Activated CD8-positive, alpha-beta T cell treated with anti-CD3 and anti-CD28 coated beads for 36 hours (primary cell): ENCODE results near the gene MICALL2. TPM values are rescaled to one million over a fixed set of nuclear protein-coding genes. Genes with fewer than 3 reads are reported as not detected.

Experiments
- ATAC-seq: fragments of 200-7000 bp; cut with Tn5 transposase; one replicate; pipeline ENCODE4 v1.10.0; 2021; ENCODE audit warnings: mild to moderate bottlenecking, moderate library complexity
- CTCF ChIA-PET: fragments of 350-600 bp; sonication (Branson Sonifier 250); formaldehyde crosslinking; loops from one replicate; lab custom pipeline; 2021; ENCODE audit warnings: antibody characterized with exemption; lab: Charles Lee
- POLR2A ChIA-PET: fragments of 350-600 bp; sonication (Branson Sonifier 250); formaldehyde crosslinking; loops from one replicate; lab custom pipeline; 2021; ENCODE audit warnings: antibody characterized with exemption; lab: Charles Lee
- DNase-seq: peaks from one replicate; pipeline ENCODE4 v3.0.0-alpha.2; 2020
- H3K27ac Mint-ChIP-seq: one replicate; pipeline ENCODE4 v1.8.0; 2021; ENCODE audit warnings: mild to moderate bottlenecking, mixed read lengths
- H3K27me3 Mint-ChIP-seq: one replicate; pipeline ENCODE4 v1.8.0; 2021; ENCODE audit warnings: mixed read lengths
- H3K36me3 Mint-ChIP-seq: one replicate; pipeline ENCODE4 v1.8.0; 2021; ENCODE audit warnings: low read depth, mixed read lengths
- H3K4me1 Mint-ChIP-seq: one replicate; pipeline ENCODE4 v1.8.0; 2021; ENCODE audit warnings: low read depth, mixed read lengths
- H3K4me3 Mint-ChIP-seq: one replicate; pipeline ENCODE4 v1.8.0; 2021; ENCODE audit warnings: mild to moderate bottlenecking, moderate library complexity, mixed read lengths
- H3K9me3 Mint-ChIP-seq: one replicate; pipeline ENCODE4 v1.8.0; 2021; ENCODE audit warnings: mixed read lengths
- intact Hi-C: fragments of 100-400 bp; cut with micrococcal nuclease; formaldehyde crosslinking; loops from one replicate; pipeline ENCODE4 v1.10.0; 2022
- total RNA-seq, 2 experiments: library from RNA; stranded (reverse); gene quantifications; one replicate each; pipeline ENCODE4 v1.2.3, GENCODE V29; 2021
- TF ChIP-seq, protein P1 (sequence below): fragments of 200-600 bp; IDR thresholded peaks from one replicate; pipeline ENCODE4 v1.8.0; 2022; ENCODE audit warnings: antibody characterized with exemption, mild to moderate bottlenecking

MICALL2 gene
- total RNA-seq, 2 experiments from 2014 or later, result 3.0 to 4.2 TPM

- Mint-ChIP-seq H3K4me1 (peaks cover 13% of the 10 kb centered on the region), H3K36me3 (no peaks in the 10 kb centered on the region), H3K27ac (no peak overlapping the region), H3K27me3 (peaks cover 5% of the 10 kb centered on the region), H3K9me3 (no peaks in the 10 kb centered on the region), H3K4me3 (no peak overlapping the region)
- ChIA-PET POLR2A (no interaction called here), CTCF (interaction anchor here (0.6 to 2.1 kb wide), 8 partner anchors 9 to 220 kb away, joined by 3 to 14 read pairs (median 4); no protein-coding TSS in a partner anchor)
- intact Hi-C loops, result loop anchor here (5.0 kb wide), 1 partner anchor 185 kb away; no protein-coding TSS in a partner anchor
- TF ChIP-seq, protein P1, sequence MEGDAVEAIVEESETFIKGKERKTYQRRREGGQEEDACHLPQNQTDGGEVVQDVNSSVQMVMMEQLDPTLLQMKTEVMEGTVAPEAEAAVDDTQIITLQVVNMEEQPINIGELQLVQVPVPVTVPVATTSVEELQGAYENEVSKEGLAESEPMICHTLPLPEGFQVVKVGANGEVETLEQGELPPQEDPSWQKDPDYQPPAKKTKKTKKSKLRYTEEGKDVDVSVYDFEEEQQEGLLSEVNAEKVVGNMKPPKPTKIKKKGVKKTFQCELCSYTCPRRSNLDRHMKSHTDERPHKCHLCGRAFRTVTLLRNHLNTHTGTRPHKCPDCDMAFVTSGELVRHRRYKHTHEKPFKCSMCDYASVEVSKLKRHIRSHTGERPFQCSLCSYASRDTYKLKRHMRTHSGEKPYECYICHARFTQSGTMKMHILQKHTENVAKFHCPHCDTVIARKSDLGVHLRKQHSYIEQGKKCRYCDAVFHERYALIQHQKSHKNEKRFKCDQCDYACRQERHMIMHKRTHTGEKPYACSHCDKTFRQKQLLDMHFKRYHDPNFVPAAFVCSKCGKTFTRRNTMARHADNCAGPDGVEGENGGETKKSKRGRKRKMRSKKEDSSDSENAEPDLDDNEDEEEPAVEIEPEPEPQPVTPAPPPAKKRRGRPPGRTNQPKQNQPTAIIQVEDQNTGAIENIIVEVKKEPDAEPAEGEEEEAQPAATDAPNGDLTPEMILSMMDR, result peak; percentile 87
- DNase-seq (peak; percentile 95), ATAC-seq (peak; percentile 91)
Measured at GRCh38 chr7:1412322-1413261, 46.7 kb downstream of the MICALL2 start.

DNA sequence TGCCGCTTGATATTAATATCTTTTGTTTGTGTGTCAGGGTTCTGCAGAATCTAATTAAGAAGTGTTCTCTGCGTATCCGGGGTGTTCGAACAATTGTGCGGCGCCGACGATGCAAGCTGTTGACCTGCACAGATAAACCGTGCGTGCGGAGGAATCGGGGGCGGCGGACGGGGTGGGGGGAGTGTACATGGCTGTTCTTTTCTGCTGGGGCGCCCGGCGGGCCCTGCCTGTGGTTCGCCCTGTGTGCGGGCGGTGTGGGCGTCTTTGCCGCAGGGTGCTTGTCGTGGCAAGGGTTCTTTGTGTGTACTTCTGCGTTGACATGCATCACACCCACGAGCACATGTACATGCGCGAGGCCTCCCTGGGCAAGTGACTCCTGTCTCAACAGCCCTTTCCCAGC lies 47.9 kb downstream of the MICALL2 start:
- H3K27ac Mint-ChIP-seq, result no peak overlapping the region
- H3K4me3 Mint-ChIP-seq, result no peak overlapping the region
- TF ChIP-seq, protein P1, result no peak

DNA sequence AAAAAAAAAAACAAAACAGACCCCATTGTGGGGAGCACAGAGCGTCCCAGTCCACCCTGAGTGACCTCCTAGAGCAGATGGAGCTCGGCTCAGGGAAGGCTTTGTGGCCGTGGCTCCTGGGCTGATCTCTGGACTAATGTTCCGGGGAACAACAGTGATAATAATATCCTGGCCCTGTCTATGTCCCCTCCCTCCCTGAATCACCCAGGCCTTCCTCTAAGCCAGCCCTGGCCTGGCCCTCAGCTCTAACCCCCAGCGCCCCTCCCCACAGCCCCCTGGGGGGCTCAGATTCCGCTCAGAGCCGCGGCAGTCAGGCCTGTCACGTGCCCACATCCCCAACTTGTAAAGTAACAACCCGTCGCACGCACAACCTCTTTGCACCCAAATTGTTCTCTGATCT lies 48.3 kb downstream of the MICALL2 start:
- intact Hi-C loops, result loop anchor here (5.0 kb wide), 1 partner anchor 184 kb away; no protein-coding TSS in a partner anchor

More for the DNA sequence above, 47.9 kb downstream of the MICALL2 start:
- ChIA-PET CTCF (no interaction called here), POLR2A (no interaction called here)
- peaks cover 4% of the 10 kb centered on the region for H3K27me3 Mint-ChIP-seq
- intact Hi-C loops, result loop anchor here (5.0 kb wide), 1 partner anchor 184 kb away; no protein-coding TSS in a partner anchor
- no peak for DNase-seq
- no peak for ATAC-seq
- H3K36me3 Mint-ChIP-seq, result no peaks in the 10 kb centered on the region
- H3K4me1 Mint-ChIP-seq, result peaks cover 4% of the 10 kb centered on the region
- H3K9me3 Mint-ChIP-seq, result no peaks in the 10 kb centered on the region

GRCh38 chr7:1409555-1409954 lies 49.7 kb downstream of the MICALL2 start:
- no peak for DNase-seq
- POLR2A ChIA-PET, result no interaction called here
- peaks cover 11% of the 10 kb centered on the region for H3K27me3 Mint-ChIP-seq
- no peaks in the 10 kb centered on the region for H3K9me3 Mint-ChIP-seq
- CTCF ChIA-PET, result interaction anchor here (0.7 to 1.6 kb wide), 4 partner anchors 23 to 235 kb away, joined by 3 to 4 read pairs (median 3); no protein-coding TSS in a partner anchor
- no peaks in the 10 kb centered on the region for H3K36me3 Mint-ChIP-seq
- no peak for ATAC-seq
- no peak overlapping the region for H3K4me3 Mint-ChIP-seq
- intact Hi-C loops, result no loop called here
- peaks cover 2% of the 10 kb centered on the region for H3K4me1 Mint-ChIP-seq
- H3K27ac Mint-ChIP-seq, result no peak overlapping the region
- TF ChIP-seq, protein P1, result no peak

More for the DNA sequence above, 48.3 kb downstream of the MICALL2 start:
- Mint-ChIP-seq H3K36me3 (no peaks in the 10 kb centered on the region), H3K4me1 (peaks cover 2% of the 10 kb centered on the region), H3K27ac (no peak overlapping the region), H3K4me3 (no peak overlapping the region), H3K9me3 (no peaks in the 10 kb centered on the region), H3K27me3 (peaks cover 5% of the 10 kb centered on the region)
- TF ChIP-seq, protein P1, result no peak
- CTCF ChIA-PET, result no interaction called here
- ATAC-seq, result no peak
- POLR2A ChIA-PET, result no interaction called here
- no peak for DNase-seq

- Mint-ChIP-seq H3K4me1 (peaks cover 7% of the 10 kb centered on the region), H3K27me3 (peaks cover 20% of the 10 kb centered on the region), H3K9me3 (no peaks in the 10 kb centered on the region), H3K27ac (no peak overlapping the region), H3K36me3 (no peaks in the 10 kb centered on the region), H3K4me3 (no peak overlapping the region)
- ATAC-seq, result no peak
- ChIA-PET POLR2A (no interaction called here), CTCF (interaction anchor here (0.9 to 1.2 kb wide), 2 partner anchors 13 to 183 kb away, joined by 3 read pairs; no protein-coding TSS in a partner anchor)
- no peak for DNase-seq
- TF ChIP-seq, protein P1, result no peak
- intact Hi-C loops, result no loop called here
Measured at GRCh38 chr7:1408466-1408865, 50.8 kb downstream of the MICALL2 start.
